Measurements from ENCODE around the gene NNAT.
A peak's percentile ranks its signal among the peaks of the same experiment; 100 is the strongest.

Gene NNAT

GRCh38 chr20:37524859-37525708 is 4.0 kb downstream of the NNAT start:
- peak overlapping the region; percentile 94 for H3K4me3 Mint-ChIP-seq
- TF ChIP-seq CTCF (IDR thresholded peaks at IDR 0.05), result no peak
- peaks cover 27% of the 10 kb centered on the region for H3K36me3 Mint-ChIP-seq (ENCODE audit: low read depth)
- H3K27me3 Mint-ChIP-seq (ENCODE audit: low read depth, poor library complexity), result peaks cover 3% of the 10 kb centered on the region
- H3K4me1 Mint-ChIP-seq, result peaks cover 70% of the 10 kb centered on the region
- no peak for DNase-seq
- peak overlapping the region; percentile 16 for H3K27ac Mint-ChIP-seq
- peaks cover 15% of the 10 kb centered on the region for H3K9me3 Mint-ChIP-seq

- H3K4me1 Mint-ChIP-seq, result peaks cover 62% of the 10 kb centered on the region
These were observed 4.8 kb downstream of the NNAT start for GRCh38 chr20:37525810-37526209.

GRCh38 chr20:37526238-37526838 is 5.3 kb downstream of the NNAT start:
- Mint-ChIP-seq H3K36me3 (ENCODE audit: low read depth) (peaks cover 18% of the 10 kb centered on the region), H3K4me1 (peaks cover 62% of the 10 kb centered on the region), H3K9me3 (peaks cover 10% of the 10 kb centered on the region), H3K27ac (peak overlapping the region; percentile 16), H3K4me3 (peak overlapping the region; percentile 94), H3K27me3 (ENCODE audit: low read depth, poor library complexity) (peaks cover 8% of the 10 kb centered on the region)
- TF ChIP-seq CTCF (IDR thresholded peaks at IDR 0.05), result no peak
- DNase-seq, result peak; percentile 56

More at GRCh38 chr20:37525810-37526209, 4.8 kb downstream of the NNAT start:
- H3K9me3 Mint-ChIP-seq, result peaks cover 11% of the 10 kb centered on the region
- peaks cover 20% of the 10 kb centered on the region for H3K36me3 Mint-ChIP-seq (ENCODE audit: low read depth)
- DNase-seq, result no peak
- peak overlapping the region; percentile 94 for H3K4me3 Mint-ChIP-seq
- peak overlapping the region; percentile 16 for H3K27ac Mint-ChIP-seq
- TF ChIP-seq CTCF (IDR thresholded peaks at IDR 0.05), result no peak
- H3K27me3 Mint-ChIP-seq (ENCODE audit: low read depth, poor library complexity), result peaks cover 6% of the 10 kb centered on the region

GRCh38 chr20:37526839-37527637 is 6.0 kb downstream of the NNAT start:
- no peak for DNase-seq
- Mint-ChIP-seq H3K36me3 (ENCODE audit: low read depth) (peaks cover 11% of the 10 kb centered on the region), H3K27ac (peak overlapping the region; percentile 17), H3K4me1 (peaks cover 57% of the 10 kb centered on the region), H3K4me3 (peak overlapping the region; percentile 94), H3K9me3 (peaks cover 4% of the 10 kb centered on the region), H3K27me3 (ENCODE audit: low read depth, poor library complexity) (peaks cover 8% of the 10 kb centered on the region)
- TF ChIP-seq CTCF (IDR thresholded peaks at IDR 0.05), result no peak

GRCh38 chr20:37527638-37528445 is 6.8 kb downstream of the NNAT start, which contains the start of gene BLCAP:
Gene BLCAP, minus strand, starts transcription at chr20:37527876. Its CDS starts 8,702 bp downstream, at chr20:37519174.
- peaks cover 4% of the 10 kb centered on the region for H3K9me3 Mint-ChIP-seq
- peaks cover 9% of the 10 kb centered on the region for H3K36me3 Mint-ChIP-seq (ENCODE audit: low read depth)
- peak; percentile 89 for DNase-seq
- H3K4me3 Mint-ChIP-seq, result peak within 1 kb of the TSS; percentile 94
- TF ChIP-seq CTCF (IDR thresholded peaks at IDR 0.05), result no peak
- peaks cover 55% of the 10 kb centered on the region for H3K4me1 Mint-ChIP-seq
- H3K27ac Mint-ChIP-seq, result peak within 1 kb of the TSS; percentile 100
- peaks cover 8% of the 10 kb centered on the region for H3K27me3 Mint-ChIP-seq (ENCODE audit: low read depth, poor library complexity)
